MG63 (cell line): ENCODE data around the gene MCFD2. TPM values are rescaled to one million over a fixed set of nuclear protein-coding genes. Genes with fewer than 3 reads are reported as not detected.

Source experiments
- total RNA-seq: library from RNA; depleted of rRNA; stranded (reverse); fragments of >200 nt; shearing (Covaris generic); gene quantifications from 2 replicates; pipeline ENCODE4 v1.2.3, GENCODE V29; 2014; ENCODE audit warnings: low replicate concordance; rRNA removed

Gene MCFD2
- total RNA-seq, 1 experiment from 2014 or later, result 165 TPM

Other genes starting within 250 kb of the MCFD2 start
- gene SOCS5, start 216.5 kb downstream of the MCFD2 start, total RNA-seq, result 18.4 and 28.1 TPM in 2 replicates
- gene TTC7A, start 25.4 kb upstream of the MCFD2 start, total RNA-seq, result 10.4 and 15.1 TPM in 2 replicates
- not detected in 2 replicates for gene STPG4, start 239.5 kb upstream of the MCFD2 start, total RNA-seq